Kidney (tissue), 14 donors: ENCODE measurements around the gene HEMK1. TPM values are rescaled to one million over a fixed set of nuclear protein-coding genes. Genes with fewer than 3 reads are reported as not detected.
A peak's percentile ranks its signal among the peaks of the same experiment; 100 is the strongest.

Experiments
- DNase-seq, 5 donors: peaks; one replicate each; pipeline ENCODE4 v3.0.0-alpha.2; 2013 to 2020
- FAIRE-seq: peaks from 2 replicates; lab custom pipeline; 2012; peaks lifted over from hg19 to GRCh38; lab: Jason Lieb, UNC
- H3K27ac ChIP-seq, 2 donors: one replicate each; pipeline ENCODE4 v1.7.0; 2013; ENCODE audit warnings: low read depth in 2 of 2, low read length in 2 of 2, inconsistent platforms in 1 of 2
- H3K27me3 ChIP-seq: one replicate; pipeline ENCODE4 v1.7.1; 2013; ENCODE audit warnings: low read length, inconsistent platforms; ENCODE audit not compliant: control insufficient read depth, insufficient read depth
- H3K36me3 ChIP-seq, 3 donors: one replicate each; pipeline versions ENCODE4 v1.7.0 to v1.7.1; 2013; ENCODE audit warnings: low read length in 3 of 3, control low read depth in 1 of 3, inconsistent platforms in 1 of 3; ENCODE audit not compliant: insufficient read depth in 3 of 3, control insufficient read depth in 2 of 3
- H3K4me1 ChIP-seq, 3 donors: one replicate each; pipeline versions ENCODE4 v1.7.0 to v1.7.1; 2013; ENCODE audit warnings: low read length in 3 of 3, inconsistent platforms in 1 of 3, low read depth in 1 of 3; ENCODE audit not compliant: control insufficient read depth in 2 of 3, insufficient read depth in 2 of 3
- H3K4me3 ChIP-seq, 3 donors: one replicate each; pipeline versions ENCODE4 v1.7.0 to v1.8.1; 2013; ENCODE audit warnings: low read length in 3 of 3, control low read depth in 1 of 3, inconsistent platforms in 1 of 3
- H3K9ac ChIP-seq, 3 donors: one replicate each; pipeline versions ENCODE4 v1.7.0 to v1.7.1; 2013; ENCODE audit warnings: low read length in 3 of 3, control low read depth in 1 of 3, inconsistent platforms in 1 of 3
- H3K9me3 ChIP-seq, 3 donors: one replicate each; pipeline versions ENCODE4 v1.7.0 to v1.7.1; 2013; ENCODE audit warnings: low read length in 3 of 3, control low read depth in 1 of 3, inconsistent platforms in 1 of 3; ENCODE audit not compliant: control insufficient read depth in 2 of 3, insufficient read depth in 1 of 3
- CTCF ChIP-seq: IDR thresholded peaks from 3 replicates; pipeline ENCODE4 v1.5.1; 2012; ENCODE audit warnings: mild to moderate bottlenecking, moderate library complexity, borderline replicate concordance; ENCODE audit not compliant: insufficient read depth; ENCODE audit errors: extremely low read depth
- intact Hi-C: fragments of 100-400 bp; cut with DNase I; formaldehyde crosslinking; loops from one replicate; pipeline ENCODE4 v1.11.1; 2022
- polyA plus RNA-seq: library from polyadenylated mRNA; stranded (reverse); fragments of 350-450 nt; fragmentation: Illumina TruSeq; extraction: RNeasy Lipid Tissue Mini Kit (QIAGEN cat#74804); gene quantifications from one replicate; pipeline ENCODE4 v1.2.3, GENCODE V29; 2014; ENCODE audit warnings: low read depth, low replicate concordance; ENCODE audit not compliant: insufficient read depth
- total RNA-seq: library from RNA; stranded (reverse); fragmentation: NEBNext Ultra II Directional; extraction: Animal tissue kit (Norgen Biotek cat#: 25700); gene quantifications from one replicate; pipeline ENCODE4 v1.2.1, GENCODE V29; 2021
- donor health status: control.
- donor health status: control.
- donor health status: control.
- donor health status: control.
- donor health status: control.
- donor health status: DM: yes; HTN: yes; CAD: no.
- donor health status: Normal renal cell carcinoma (clear cell type).

HEMK1 gene
- total and polyA plus RNA-seq, 2 donors from 2014 or later, result 25.1 to 30.3 TPM

DNA sequence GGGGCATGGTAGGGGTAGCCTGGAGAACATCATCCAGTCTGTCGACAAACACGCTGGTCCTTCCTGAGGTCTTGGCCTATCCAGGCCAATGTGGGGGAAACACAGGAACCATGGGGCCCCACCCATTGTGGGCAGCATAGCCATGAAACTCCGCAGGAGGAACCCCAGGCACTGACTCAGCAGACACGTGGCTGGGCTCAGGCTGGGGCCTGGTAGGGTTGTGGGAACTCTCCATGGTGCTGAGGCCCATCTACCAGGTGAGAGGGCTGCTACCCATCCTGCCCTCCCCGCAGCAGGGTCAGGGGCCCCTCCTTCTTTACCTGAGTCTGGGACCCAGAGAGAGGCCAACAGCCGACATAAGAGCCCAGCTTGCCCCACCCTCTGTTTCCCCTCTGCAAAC, 43.3 kb upstream of the HEMK1 start:
- intact Hi-C loops, result no loop called here

GRCh38 chr3:50530001-50530970, 39.0 kb upstream of the HEMK1 start:
- intact Hi-C loops, result no loop called here
- no peak overlapping the region for H3K9ac ChIP-seq
- TF ChIP-seq CTCF, result no peak
- DNase-seq, result peak in 3 of 5 donors; percentile 39 to 72 (median 63)
- H3K27me3 ChIP-seq, result no peaks in the 10 kb centered on the region
- no peaks in the 10 kb centered on the region for H3K36me3 ChIP-seq
- H3K9me3 ChIP-seq, result no peaks in the 10 kb centered on the region
- no peak for FAIRE-seq
- H3K27ac ChIP-seq, result no peak overlapping the region
- peaks cover 0 to 7% (median 0%) of the 10 kb centered on the region in 3 donors for H3K4me1 ChIP-seq
- H3K4me3 ChIP-seq, result no peak overlapping the region

More for the DNA sequence above, 43.3 kb upstream of the HEMK1 start:
- no peak overlapping the region for H3K9ac ChIP-seq
- H3K27me3 ChIP-seq, result no peaks in the 10 kb centered on the region
- TF ChIP-seq CTCF, result no peak
- H3K4me1 ChIP-seq, result no peaks in the 10 kb centered on the region
- no peaks in the 10 kb centered on the region for H3K36me3 ChIP-seq
- H3K9me3 ChIP-seq, result no peaks in the 10 kb centered on the region
- no peak overlapping the region for H3K4me3 ChIP-seq
- no peak overlapping the region for H3K27ac ChIP-seq
- DNase-seq, result peak; percentile 70 to 85 (median 76)
- no peak for FAIRE-seq

- Histone ChIP-seq H3K9ac (no peak overlapping the region), H3K4me3 (no peak overlapping the region), H3K27ac (no peak overlapping the region), H3K27me3 (no peaks in the 10 kb centered on the region), H3K36me3 (no peaks in the 10 kb centered on the region), H3K9me3 (no peaks in the 10 kb centered on the region), H3K4me1 (peaks cover 0 to 7% (median 0%) of the 10 kb centered on the region in 3 donors)
- no peak for FAIRE-seq
- DNase-seq, result no peak
- TF ChIP-seq CTCF, result no peak
- intact Hi-C loops, result no loop called here
These were observed 38.1 kb upstream of the HEMK1 start for GRCh38 chr3:50531201-50531600.
